HepG2 (cell line): ENCODE measurements around the gene PHRF1. TPM values are rescaled to one million over a fixed set of nuclear protein-coding genes. Genes with fewer than 3 reads are reported as not detected.

ENCODE experiments used
- HNF4A ChIP-seq: sonication (generic); formaldehyde crosslinking; IDR thresholded peaks from 2 replicates; pipeline ENCODE4 v1.4.0; 2020; ENCODE audit warnings: missing genetic modification reagents
- MYC ChIP-seq: sonication (generic); formaldehyde crosslinking; IDR thresholded peaks from 2 replicates; pipeline ENCODE4 v1.9.0; 2021; ENCODE audit warnings: missing genetic modification reagents, borderline replicate concordance
- PHF8 ChIP-seq: sonication (generic); formaldehyde crosslinking; IDR thresholded peaks from 2 replicates; pipeline ENCODE4 v1.5.0; 2020; ENCODE audit warnings: missing genetic modification reagents
- RNF2 ChIP-seq: fragments of 450-650 bp; conservative IDR thresholded peaks from 2 replicates; pipeline ENCODE4 v1.6.1; 2016; ENCODE audit warnings: low read depth
- SP4 ChIP-seq: sonication (generic); formaldehyde crosslinking; IDR thresholded peaks from 2 replicates; pipeline ENCODE4 v1.8.1; 2023; ENCODE audit warnings: mild to moderate bottlenecking, missing genetic modification reagents
- TCF12 ChIP-seq, 2 experiments: fragments of 450-650 bp in 1 of 2; sonication (generic) in 1 of 2; formaldehyde crosslinking in 1 of 2; IDR thresholded peaks; 2 replicates each; pipeline versions ENCODE4 v1.6.1 to v1.8.0; 2017 to 2022; ENCODE audit warnings: antibody characterized with exemption in 1 of 2, mild to moderate bottlenecking in 1 of 2, missing genetic modification reagents in 1 of 2, moderate library complexity in 1 of 2
- ZFP41 ChIP-seq: sonication (generic); formaldehyde crosslinking; IDR thresholded peaks from 2 replicates; pipeline ENCODE4 v1.4.0; 2020; ENCODE audit warnings: mild to moderate bottlenecking, missing genetic modification reagents, borderline replicate concordance
- ZNF557 ChIP-seq: sonication (generic); formaldehyde crosslinking; IDR thresholded peaks from 2 replicates; pipeline ENCODE4 v1.4.0; 2020; ENCODE audit warnings: missing genetic modification reagents
- ZNF713 ChIP-seq: sonication (generic); formaldehyde crosslinking; IDR thresholded peaks from 2 replicates; pipeline ENCODE4 v1.4.0; 2020; ENCODE audit warnings: mild to moderate bottlenecking, missing genetic modification reagents
- polyA plus RNA-seq, 8 experiments: library from polyadenylated mRNA; depleted of rRNA in 3 of 8; stranded (reverse) in 7 of 8; unstranded in 1 of 8; fragments of >200 nt; fragmentation: Illumina TruSeq in 4 of 8; extraction: Trizol in 4 of 8; gene quantifications; 2 replicates each; pipeline versions ENCODE4 v1.2.1 to v1.2.3, GENCODE V29; 2011 to 2016; ENCODE audit warnings: low read depth in 4 of 8, missing spikeins in 1 of 8, mixed read lengths in 1 of 8; ENCODE audit not compliant: insufficient read depth in 1 of 8
- total RNA-seq, 5 experiments: library from RNA; depleted of rRNA; stranded (reverse); fragments of >200 nt; fragmentation: Illumina TruSeq; extraction: Trizol; gene quantifications; 2 replicates each; pipeline ENCODE4 v1.2.3, GENCODE V29; 2016; ENCODE audit warnings: low read depth in 1 of 5
- TF ChIP-seq, protein P1 (sequence below): sonication (generic); formaldehyde crosslinking; IDR thresholded peaks from 2 replicates; pipeline ENCODE4 v1.4.0; 2020; ENCODE audit warnings: mild to moderate bottlenecking, missing genetic modification reagents
- TF ChIP-seq, protein P2 (sequence below): sonication (generic); formaldehyde crosslinking; IDR thresholded peaks from 2 replicates; pipeline ENCODE4 v1.8.0; 2022; ENCODE audit warnings: missing genetic modification reagents, mild to moderate bottlenecking, borderline replicate concordance
- TF ChIP-seq, protein P3 (sequence below): sonication (generic); formaldehyde crosslinking; IDR thresholded peaks from 2 replicates; pipeline ENCODE4 v1.4.0; 2020; ENCODE audit warnings: mild to moderate bottlenecking, missing genetic modification reagents
- TF ChIP-seq, protein P4 (sequence below): sonication (generic); formaldehyde crosslinking; IDR thresholded peaks from 2 replicates; pipeline ENCODE4 v1.4.0; 2020; ENCODE audit warnings: missing genetic modification reagents
- TF ChIP-seq, protein P5 (sequence below): sonication (generic); formaldehyde crosslinking; IDR thresholded peaks from 2 replicates; pipeline ENCODE4 v1.9.0; 2021; ENCODE audit warnings: missing genetic modification reagents, mild to moderate bottlenecking, borderline replicate concordance
- TF ChIP-seq, protein P6 (sequence below): sonication (generic); formaldehyde crosslinking; IDR thresholded peaks from 2 replicates; pipeline ENCODE4 v1.5.0; 2020; ENCODE audit warnings: mild to moderate bottlenecking, low read depth, missing genetic modification reagents, borderline replicate concordance
- TF ChIP-seq, protein P7 (sequence below): IDR thresholded peaks from 2 replicates; pipeline ENCODE4 v1.6.1; 2018; ENCODE audit warnings: missing genetic modification reagents

PHRF1 gene
- total and polyA plus RNA-seq, 2 of the 13 experiments (the other 11 are each of a cell fraction or from before 2014, with no cell fraction given), result 8.2 to 16.7 TPM

DNA sequence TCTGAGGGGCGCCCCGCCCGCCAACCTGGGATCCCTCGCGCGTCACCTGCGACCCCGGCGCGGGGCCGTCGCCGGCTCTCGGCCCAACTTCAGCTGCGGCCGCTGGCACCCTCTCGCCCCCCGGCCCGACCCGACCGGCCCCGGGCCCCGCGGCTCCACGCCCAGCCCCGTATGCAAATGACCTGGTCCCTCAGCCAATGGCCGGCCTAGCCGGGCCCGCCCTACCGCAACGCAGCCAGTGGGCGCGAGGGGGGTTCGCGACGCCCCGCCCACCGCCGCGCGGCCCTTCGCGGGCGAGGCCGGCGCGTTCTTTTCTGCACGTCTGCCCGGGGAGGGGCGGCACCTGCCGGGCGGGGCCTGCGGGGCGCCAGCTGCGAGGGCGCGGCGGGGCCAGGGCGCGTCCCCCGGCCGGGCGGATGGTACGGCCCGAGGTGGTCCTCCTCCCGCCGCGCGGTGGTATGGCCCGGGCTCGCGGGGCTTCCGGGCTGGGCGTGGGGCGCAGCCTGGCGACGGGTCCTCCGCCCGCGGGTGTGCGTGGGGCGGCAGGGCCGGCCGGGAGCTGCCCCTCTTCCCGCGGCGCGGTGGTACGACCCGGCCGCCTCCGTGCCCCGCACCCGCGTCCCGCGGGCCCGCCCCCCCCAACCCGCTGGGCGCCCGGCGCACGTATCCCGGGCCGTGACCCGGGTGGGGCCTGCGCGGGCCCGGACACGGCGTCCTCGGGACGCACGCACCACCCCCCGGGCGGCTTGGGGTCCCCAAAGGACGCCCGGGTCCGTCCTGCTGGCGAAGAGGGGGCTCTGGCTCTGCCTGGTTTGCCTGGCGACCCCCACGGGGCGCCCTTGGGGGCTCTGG lies 7.7 kb upstream of the PHRF1 start (continued):
- TF ChIP-seq, protein P1, sequence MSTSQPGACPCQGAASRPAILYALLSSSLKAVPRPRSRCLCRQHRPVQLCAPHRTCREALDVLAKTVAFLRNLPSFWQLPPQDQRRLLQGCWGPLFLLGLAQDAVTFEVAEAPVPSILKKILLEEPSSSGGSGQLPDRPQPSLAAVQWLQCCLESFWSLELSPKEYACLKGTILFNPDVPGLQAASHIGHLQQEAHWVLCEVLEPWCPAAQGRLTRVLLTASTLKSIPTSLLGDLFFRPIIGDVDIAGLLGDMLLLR, result no peak
- TF ChIP-seq HNF4A (CRISPR knock-in tag) (no peak), ZNF557 (CRISPR knock-in tag) (no peak), TCF12 (IDR thresholded peaks at IDR 0.05) (no peak), TCF12 (CRISPR knock-in tag; IDR thresholded peaks at IDR 0.05) (no peak; the same call in 1 of the 2 replicates), ZNF713 (CRISPR knock-in tag) (no peak), PHF8 (no peak; the same call in 1 of the 2 replicates), RNF2 (no peak), ZFP41 (CRISPR knock-in tag) (no peak), MYC (peak; percentile 28), SP4 (peak; percentile 96)
- TF ChIP-seq, protein P2, sequence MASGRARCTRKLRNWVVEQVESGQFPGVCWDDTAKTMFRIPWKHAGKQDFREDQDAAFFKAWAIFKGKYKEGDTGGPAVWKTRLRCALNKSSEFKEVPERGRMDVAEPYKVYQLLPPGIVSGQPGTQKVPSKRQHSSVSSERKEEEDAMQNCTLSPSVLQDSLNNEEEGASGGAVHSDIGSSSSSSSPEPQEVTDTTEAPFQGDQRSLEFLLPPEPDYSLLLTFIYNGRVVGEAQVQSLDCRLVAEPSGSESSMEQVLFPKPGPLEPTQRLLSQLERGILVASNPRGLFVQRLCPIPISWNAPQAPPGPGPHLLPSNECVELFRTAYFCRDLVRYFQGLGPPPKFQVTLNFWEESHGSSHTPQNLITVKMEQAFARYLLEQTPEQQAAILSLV (CRISPR knock-in tag), result no peak
- TF ChIP-seq, protein P3, sequence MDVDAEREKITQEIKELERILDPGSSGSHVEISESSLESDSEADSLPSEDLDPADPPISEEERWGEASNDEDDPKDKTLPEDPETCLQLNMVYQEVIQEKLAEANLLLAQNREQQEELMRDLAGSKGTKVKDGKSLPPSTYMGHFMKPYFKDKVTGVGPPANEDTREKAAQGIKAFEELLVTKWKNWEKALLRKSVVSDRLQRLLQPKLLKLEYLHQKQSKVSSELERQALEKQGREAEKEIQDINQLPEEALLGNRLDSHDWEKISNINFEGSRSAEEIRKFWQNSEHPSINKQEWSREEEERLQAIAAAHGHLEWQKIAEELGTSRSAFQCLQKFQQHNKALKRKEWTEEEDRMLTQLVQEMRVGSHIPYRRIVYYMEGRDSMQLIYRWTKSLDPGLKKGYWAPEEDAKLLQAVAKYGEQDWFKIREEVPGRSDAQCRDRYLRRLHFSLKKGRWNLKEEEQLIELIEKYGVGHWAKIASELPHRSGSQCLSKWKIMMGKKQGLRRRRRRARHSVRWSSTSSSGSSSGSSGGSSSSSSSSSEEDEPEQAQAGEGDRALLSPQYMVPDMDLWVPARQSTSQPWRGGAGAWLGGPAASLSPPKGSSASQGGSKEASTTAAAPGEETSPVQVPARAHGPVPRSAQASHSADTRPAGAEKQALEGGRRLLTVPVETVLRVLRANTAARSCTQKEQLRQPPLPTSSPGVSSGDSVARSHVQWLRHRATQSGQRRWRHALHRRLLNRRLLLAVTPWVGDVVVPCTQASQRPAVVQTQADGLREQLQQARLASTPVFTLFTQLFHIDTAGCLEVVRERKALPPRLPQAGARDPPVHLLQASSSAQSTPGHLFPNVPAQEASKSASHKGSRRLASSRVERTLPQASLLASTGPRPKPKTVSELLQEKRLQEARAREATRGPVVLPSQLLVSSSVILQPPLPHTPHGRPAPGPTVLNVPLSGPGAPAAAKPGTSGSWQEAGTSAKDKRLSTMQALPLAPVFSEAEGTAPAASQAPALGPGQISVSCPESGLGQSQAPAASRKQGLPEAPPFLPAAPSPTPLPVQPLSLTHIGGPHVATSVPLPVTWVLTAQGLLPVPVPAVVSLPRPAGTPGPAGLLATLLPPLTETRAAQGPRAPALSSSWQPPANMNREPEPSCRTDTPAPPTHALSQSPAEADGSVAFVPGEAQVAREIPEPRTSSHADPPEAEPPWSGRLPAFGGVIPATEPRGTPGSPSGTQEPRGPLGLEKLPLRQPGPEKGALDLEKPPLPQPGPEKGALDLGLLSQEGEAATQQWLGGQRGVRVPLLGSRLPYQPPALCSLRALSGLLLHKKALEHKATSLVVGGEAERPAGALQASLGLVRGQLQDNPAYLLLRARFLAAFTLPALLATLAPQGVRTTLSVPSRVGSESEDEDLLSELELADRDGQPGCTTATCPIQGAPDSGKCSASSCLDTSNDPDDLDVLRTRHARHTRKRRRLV, result no peak
- TF ChIP-seq, protein P4, sequence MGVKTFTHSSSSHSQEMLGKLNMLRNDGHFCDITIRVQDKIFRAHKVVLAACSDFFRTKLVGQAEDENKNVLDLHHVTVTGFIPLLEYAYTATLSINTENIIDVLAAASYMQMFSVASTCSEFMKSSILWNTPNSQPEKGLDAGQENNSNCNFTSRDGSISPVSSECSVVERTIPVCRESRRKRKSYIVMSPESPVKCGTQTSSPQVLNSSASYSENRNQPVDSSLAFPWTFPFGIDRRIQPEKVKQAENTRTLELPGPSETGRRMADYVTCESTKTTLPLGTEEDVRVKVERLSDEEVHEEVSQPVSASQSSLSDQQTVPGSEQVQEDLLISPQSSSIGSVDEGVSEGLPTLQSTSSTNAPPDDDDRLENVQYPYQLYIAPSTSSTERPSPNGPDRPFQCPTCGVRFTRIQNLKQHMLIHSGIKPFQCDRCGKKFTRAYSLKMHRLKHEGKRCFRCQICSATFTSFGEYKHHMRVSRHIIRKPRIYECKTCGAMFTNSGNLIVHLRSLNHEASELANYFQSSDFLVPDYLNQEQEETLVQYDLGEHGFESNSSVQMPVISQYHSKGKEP (CRISPR knock-in tag), result no peak
- TF ChIP-seq, protein P5, sequence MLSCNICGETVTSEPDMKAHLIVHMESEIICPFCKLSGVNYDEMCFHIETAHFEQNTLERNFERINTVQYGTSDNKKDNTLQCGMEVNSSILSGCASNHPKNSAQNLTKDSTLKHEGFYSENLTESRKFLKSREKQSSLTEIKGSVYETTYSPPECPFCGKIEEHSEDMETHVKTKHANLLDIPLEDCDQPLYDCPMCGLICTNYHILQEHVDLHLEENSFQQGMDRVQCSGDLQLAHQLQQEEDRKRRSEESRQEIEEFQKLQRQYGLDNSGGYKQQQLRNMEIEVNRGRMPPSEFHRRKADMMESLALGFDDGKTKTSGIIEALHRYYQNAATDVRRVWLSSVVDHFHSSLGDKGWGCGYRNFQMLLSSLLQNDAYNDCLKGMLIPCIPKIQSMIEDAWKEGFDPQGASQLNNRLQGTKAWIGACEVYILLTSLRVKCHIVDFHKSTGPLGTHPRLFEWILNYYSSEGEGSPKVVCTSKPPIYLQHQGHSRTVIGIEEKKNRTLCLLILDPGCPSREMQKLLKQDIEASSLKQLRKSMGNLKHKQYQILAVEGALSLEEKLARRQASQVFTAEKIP, result no peak
- TF ChIP-seq, protein P6, sequence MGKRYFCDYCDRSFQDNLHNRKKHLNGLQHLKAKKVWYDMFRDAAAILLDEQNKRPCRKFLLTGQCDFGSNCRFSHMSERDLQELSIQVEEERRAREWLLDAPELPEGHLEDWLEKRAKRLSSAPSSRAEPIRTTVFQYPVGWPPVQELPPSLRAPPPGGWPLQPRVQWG, result no peak
- TF ChIP-seq, protein P7, sequence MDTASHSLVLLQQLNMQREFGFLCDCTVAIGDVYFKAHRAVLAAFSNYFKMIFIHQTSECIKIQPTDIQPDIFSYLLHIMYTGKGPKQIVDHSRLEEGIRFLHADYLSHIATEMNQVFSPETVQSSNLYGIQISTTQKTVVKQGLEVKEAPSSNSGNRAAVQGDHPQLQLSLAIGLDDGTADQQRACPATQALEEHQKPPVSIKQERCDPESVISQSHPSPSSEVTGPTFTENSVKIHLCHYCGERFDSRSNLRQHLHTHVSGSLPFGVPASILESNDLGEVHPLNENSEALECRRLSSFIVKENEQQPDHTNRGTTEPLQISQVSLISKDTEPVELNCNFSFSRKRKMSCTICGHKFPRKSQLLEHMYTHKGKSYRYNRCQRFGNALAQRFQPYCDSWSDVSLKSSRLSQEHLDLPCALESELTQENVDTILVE (CRISPR knock-in tag), result no peak
